OCI-LY1 (cell line): Measurements from ENCODE around the gene BTBD9.

Experiments
- EZH2 ChIP-seq: fragments of 200-600 bp; sonication (generic), shearing (Covaris generic); IDR thresholded peaks from 2 replicates; pipeline ENCODE4 v1.8.0; 2017; ENCODE audit warnings: borderline replicate concordance, mixed run types, mild to moderate bottlenecking, antibody characterized with exemption, low read length, moderate library complexity, mixed read lengths
- TF ChIP-seq, protein P1 (sequence below): fragments of 200-600 bp; sonication (generic), shearing (Covaris generic); IDR thresholded peaks from 2 replicates; pipeline ENCODE4 v1.5.1; 2017; ENCODE audit warnings: mild to moderate bottlenecking, antibody characterized with exemption, low read length, moderate library complexity, mixed read lengths

DNA sequence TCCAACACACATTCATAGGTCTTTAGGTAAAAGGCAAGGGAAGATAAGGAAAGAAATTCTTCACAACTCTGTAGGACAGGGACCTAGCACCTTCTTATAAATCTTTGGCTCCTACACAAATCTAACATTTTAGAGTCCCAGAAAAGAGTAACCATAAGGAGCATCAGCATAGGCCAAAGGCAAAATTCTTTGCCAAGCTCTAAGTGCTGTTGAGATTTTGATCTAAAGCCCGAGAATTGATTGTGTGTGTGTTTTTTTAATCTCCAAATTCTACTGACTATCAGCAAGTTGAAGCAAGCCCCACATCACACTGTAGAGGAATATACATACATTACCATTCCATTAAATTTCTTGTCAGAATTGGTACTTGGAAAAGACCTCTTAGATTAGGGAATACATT lies 233.6 kb downstream of the BTBD9 start:
- TF ChIP-seq, protein P1, sequence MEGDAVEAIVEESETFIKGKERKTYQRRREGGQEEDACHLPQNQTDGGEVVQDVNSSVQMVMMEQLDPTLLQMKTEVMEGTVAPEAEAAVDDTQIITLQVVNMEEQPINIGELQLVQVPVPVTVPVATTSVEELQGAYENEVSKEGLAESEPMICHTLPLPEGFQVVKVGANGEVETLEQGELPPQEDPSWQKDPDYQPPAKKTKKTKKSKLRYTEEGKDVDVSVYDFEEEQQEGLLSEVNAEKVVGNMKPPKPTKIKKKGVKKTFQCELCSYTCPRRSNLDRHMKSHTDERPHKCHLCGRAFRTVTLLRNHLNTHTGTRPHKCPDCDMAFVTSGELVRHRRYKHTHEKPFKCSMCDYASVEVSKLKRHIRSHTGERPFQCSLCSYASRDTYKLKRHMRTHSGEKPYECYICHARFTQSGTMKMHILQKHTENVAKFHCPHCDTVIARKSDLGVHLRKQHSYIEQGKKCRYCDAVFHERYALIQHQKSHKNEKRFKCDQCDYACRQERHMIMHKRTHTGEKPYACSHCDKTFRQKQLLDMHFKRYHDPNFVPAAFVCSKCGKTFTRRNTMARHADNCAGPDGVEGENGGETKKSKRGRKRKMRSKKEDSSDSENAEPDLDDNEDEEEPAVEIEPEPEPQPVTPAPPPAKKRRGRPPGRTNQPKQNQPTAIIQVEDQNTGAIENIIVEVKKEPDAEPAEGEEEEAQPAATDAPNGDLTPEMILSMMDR = no peak
- TF ChIP-seq EZH2 = no peak
